ENCODE results near the gene CYP2R1. TPM values are rescaled to one million over a fixed set of nuclear protein-coding genes. Genes with fewer than 3 reads are reported as not detected.

The CYP2R1 gene
- total and polyA plus RNA-seq, 8 donors: 11.5 to 34.8 (median 29.6) TPM

DNA sequence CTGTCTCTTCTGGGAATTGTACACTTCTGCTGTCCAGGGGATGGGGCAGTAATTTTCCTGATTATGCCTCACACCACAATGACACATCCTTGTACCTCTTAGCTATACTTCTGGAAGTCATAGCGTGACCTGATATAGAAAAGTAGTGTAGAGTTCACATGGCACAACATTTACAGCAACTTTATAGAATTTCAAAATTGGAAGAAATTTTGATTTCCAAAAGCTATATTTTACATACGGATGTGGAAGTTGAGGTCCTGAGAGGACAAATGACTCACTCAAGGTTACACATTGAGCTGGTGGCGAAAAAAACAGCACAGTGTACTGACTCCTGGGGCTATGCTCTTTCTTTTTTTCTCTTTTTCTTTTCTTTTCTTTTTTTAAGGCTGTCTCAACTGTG is 6.3 kb upstream of the CYP2R1 start:
- TF ChIP-seq CTCF (IDR thresholded peaks at IDR 0.05): no peak
- intact Hi-C loops (cut with DNase I): no loop called here

GRCh38 chr11:14894657-14895598 is 2.9 kb upstream of the CYP2R1 start:
- DNase-seq (peak in 3 of 4 donors; percentile 65 to 76 (median 65)), ATAC-seq (no peak)
- Histone ChIP-seq H3K27ac (peak overlapping the region in 1 of 2 donors; percentile 50), H3K36me3 (no peaks in the 10 kb centered on the region), H3K9me3 (no peaks in the 10 kb centered on the region), H3K27me3 (no peaks in the 10 kb centered on the region), H3K4me1 (peaks cover 4 to 42% of the 10 kb centered on the region in 2 donors), H3K4me3 (no peak overlapping the region)
- intact Hi-C loops (cut with DNase I): no loop called here
- no peak for TF ChIP-seq CTCF (IDR thresholded peaks at IDR 0.05)

More for the DNA sequence above, 6.3 kb upstream of the CYP2R1 start:
- no peaks in the 10 kb centered on the region for H3K9me3 ChIP-seq
- ATAC-seq: no peak
- H3K36me3 ChIP-seq: no peaks in the 10 kb centered on the region
- H3K4me1 ChIP-seq: peaks cover 0 to 24% of the 10 kb centered on the region in 2 donors
- no peaks in the 10 kb centered on the region for H3K27me3 ChIP-seq
- peak overlapping the region in 1 of 2 donors; percentile 46 for H3K27ac ChIP-seq
- H3K4me3 ChIP-seq: no peak overlapping the region
- DNase-seq: no peak

GRCh38 chr11:14892577-14892976 is 546 bp upstream of the CYP2R1 start:
- Histone ChIP-seq H3K27me3 (no peaks in the 10 kb centered on the region), H3K4me3 (peak overlapping the region; percentile 55 to 71), H3K9me3 (no peaks in the 10 kb centered on the region), H3K36me3 (no peaks in the 10 kb centered on the region), H3K27ac (peak overlapping the region; percentile 89 to 93), H3K4me1 (peaks cover 4 to 49% of the 10 kb centered on the region in 2 donors)
- intact Hi-C loops (cut with DNase I): no loop called here
- no peak for TF ChIP-seq CTCF (IDR thresholded peaks at IDR 0.05)
- ATAC-seq (no peak), DNase-seq (no peak)

DNA sequence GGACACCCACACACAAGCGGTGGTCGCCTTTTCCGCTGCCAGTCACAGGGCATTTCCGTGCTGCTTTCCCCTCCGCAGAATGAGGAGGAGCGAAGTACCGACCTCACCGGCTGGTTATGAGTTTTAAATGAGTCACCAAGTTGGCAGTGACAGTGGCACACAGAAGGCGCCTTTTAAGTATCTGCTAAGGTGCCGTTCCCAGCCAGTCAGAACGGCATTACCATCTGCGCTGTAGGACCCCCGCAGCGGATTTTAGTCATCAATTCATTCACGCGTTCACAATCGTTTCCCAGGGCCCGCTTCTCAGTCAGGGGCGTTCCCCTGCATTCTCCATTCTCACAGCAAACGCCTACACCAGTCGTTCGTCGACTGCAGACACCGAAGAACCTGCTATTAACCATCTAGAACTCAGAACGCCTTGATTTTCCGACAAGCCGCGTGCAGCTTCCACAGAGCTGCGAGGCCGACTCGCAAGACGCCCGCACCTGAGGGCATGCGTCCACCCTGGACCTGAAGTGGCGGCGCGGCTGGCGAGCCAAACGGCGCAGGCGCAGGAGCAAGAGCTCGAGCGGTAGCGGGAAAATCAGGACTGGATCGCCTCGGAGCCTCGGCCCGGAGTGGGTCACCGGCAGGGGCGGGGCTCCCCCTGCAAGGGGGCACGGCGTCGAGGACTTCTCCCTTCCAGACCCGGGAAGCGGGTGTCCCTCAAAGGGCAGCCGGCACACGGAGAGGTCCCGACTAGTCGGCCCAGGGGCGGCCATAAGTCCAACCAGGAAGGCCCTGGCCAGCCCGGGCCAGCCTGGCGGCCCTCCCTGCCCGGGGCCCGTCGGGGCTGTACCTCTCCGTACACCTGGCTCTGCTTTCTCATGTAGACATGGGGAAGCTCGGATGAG is 642 bp downstream of the CYP2R1 start:
- no peaks in the 10 kb centered on the region for H3K27me3 ChIP-seq
- ATAC-seq (peak; percentile 90), DNase-seq (peak; percentile 89 to 96 (median 92))
- no peaks in the 10 kb centered on the region for H3K36me3 ChIP-seq
- peak overlapping the region; percentile 89 to 93 for H3K27ac ChIP-seq
- no peaks in the 10 kb centered on the region for H3K9me3 ChIP-seq
- H3K4me1 ChIP-seq: peaks cover 4 to 60% of the 10 kb centered on the region in 2 donors
- TF ChIP-seq CTCF (IDR thresholded peaks at IDR 0.05): no peak
- H3K4me3 ChIP-seq: peak overlapping the region; percentile 55 to 71
- intact Hi-C loops (cut with DNase I): no loop called here
